ENCODE measurements around the gene KCNMA1.

KCNMA1 gene

GRCh38 chr10:77207828-77208185 lies 429.8 kb downstream of the KCNMA1 start:
- peak overlapping the region; percentile 55 for H3K27ac ChIP-seq (ENCODE audit: low read depth, low read length, severe bottlenecking)
- no peaks in the 10 kb centered on the region for H3K36me3 ChIP-seq (ENCODE audit: control insufficient read depth, insufficient read depth, low read length)
- H3K4me1 ChIP-seq (ENCODE audit: control insufficient read depth, insufficient read depth, low read length, poor library complexity, severe bottlenecking), result peaks cover under 1% of the 10 kb centered on the region
- 95 to 100% methylated on average over 1 to 2 of the region's 5 CpGs for WGBS, 2 experiments (ENCODE audit: insufficient coverage in 2 of 2)
- H3K4me3 ChIP-seq (ENCODE audit: extremely low read depth, insufficient read depth, low read length, poor library complexity, severe bottlenecking), result no peak overlapping the region
- peaks cover 15% of the 10 kb centered on the region for H3K9me3 ChIP-seq (ENCODE audit: control insufficient read depth, low read length)

GRCh38 chr10:77207182-77207827 lies 430.3 kb downstream of the KCNMA1 start:
- Histone ChIP-seq H3K9me3 (ENCODE audit: control insufficient read depth, low read length) (peaks cover 15% of the 10 kb centered on the region), H3K27ac (ENCODE audit: low read depth, low read length, severe bottlenecking) (peak overlapping the region; percentile 55), H3K36me3 (ENCODE audit: control insufficient read depth, insufficient read depth, low read length) (no peaks in the 10 kb centered on the region), H3K4me3 (ENCODE audit: extremely low read depth, insufficient read depth, low read length, poor library complexity, severe bottlenecking) (no peak overlapping the region), H3K4me1 (ENCODE audit: control insufficient read depth, insufficient read depth, low read length, poor library complexity, severe bottlenecking) (peaks cover 3% of the 10 kb centered on the region)
- WGBS, 2 experiments (ENCODE audit: insufficient coverage in 2 of 2), result 89 to 100% methylated on average over 1 of the region's 4 CpGs

GRCh38 chr10:77205135-77205534 lies 432.5 kb downstream of the KCNMA1 start:
- WGBS, 2 experiments (ENCODE audit: insufficient coverage in 2 of 2), result 93 to 100% methylated on average over 2 of the region's 2 CpGs
- Histone ChIP-seq H3K4me1 (ENCODE audit: control insufficient read depth, insufficient read depth, low read length, poor library complexity, severe bottlenecking) (peaks cover 12% of the 10 kb centered on the region), H3K4me3 (ENCODE audit: extremely low read depth, insufficient read depth, low read length, poor library complexity, severe bottlenecking) (no peak overlapping the region)

GRCh38 chr10:77204171-77204570 lies 433.4 kb downstream of the KCNMA1 start:
- WGBS, 2 experiments (ENCODE audit: insufficient coverage in 2 of 2), result 40% methylated on average over 1 of the region's 2 CpGs; no CpG with 5 or more reads in 1 of the 2 experiments
- Histone ChIP-seq H3K36me3 (ENCODE audit: control insufficient read depth, insufficient read depth, low read length) (no peaks in the 10 kb centered on the region), H3K9me3 (ENCODE audit: control insufficient read depth, low read length) (peaks cover 10% of the 10 kb centered on the region), H3K27ac (ENCODE audit: low read depth, low read length, severe bottlenecking) (no peak overlapping the region), H3K4me3 (ENCODE audit: extremely low read depth, insufficient read depth, low read length, poor library complexity, severe bottlenecking) (no peak overlapping the region), H3K4me1 (ENCODE audit: control insufficient read depth, insufficient read depth, low read length, poor library complexity, severe bottlenecking) (peaks cover 12% of the 10 kb centered on the region)

More at GRCh38 chr10:77205135-77205534, 432.5 kb downstream of the KCNMA1 start:
- Histone ChIP-seq H3K9me3 (ENCODE audit: control insufficient read depth, low read length) (peaks cover 10% of the 10 kb centered on the region), H3K36me3 (ENCODE audit: control insufficient read depth, insufficient read depth, low read length) (no peaks in the 10 kb centered on the region), H3K27ac (ENCODE audit: low read depth, low read length, severe bottlenecking) (no peak overlapping the region)

- no peak overlapping the region for H3K27ac ChIP-seq (ENCODE audit: low read depth, low read length, severe bottlenecking)
- H3K4me3 ChIP-seq (ENCODE audit: extremely low read depth, insufficient read depth, low read length, poor library complexity, severe bottlenecking), result no peak overlapping the region
- WGBS, 2 experiments (ENCODE audit: insufficient coverage in 2 of 2), result 100% methylated on average over 1 of the region's 2 CpGs; no CpG with 5 or more reads in 1 of the 2 experiments
- peaks cover 12% of the 10 kb centered on the region for H3K4me1 ChIP-seq (ENCODE audit: control insufficient read depth, insufficient read depth, low read length, poor library complexity, severe bottlenecking)
- peaks cover 10% of the 10 kb centered on the region for H3K9me3 ChIP-seq (ENCODE audit: control insufficient read depth, low read length)
- no peaks in the 10 kb centered on the region for H3K36me3 ChIP-seq (ENCODE audit: control insufficient read depth, insufficient read depth, low read length)
These were observed 434.8 kb downstream of the KCNMA1 start for GRCh38 chr10:77202857-77203256.

GRCh38 chr10:77201135-77202106 lies 436.2 kb downstream of the KCNMA1 start:
- Histone ChIP-seq H3K9me3 (ENCODE audit: control insufficient read depth, low read length) (peaks cover 10% of the 10 kb centered on the region), H3K36me3 (ENCODE audit: control insufficient read depth, insufficient read depth, low read length) (no peaks in the 10 kb centered on the region), H3K4me3 (ENCODE audit: extremely low read depth, insufficient read depth, low read length, poor library complexity, severe bottlenecking) (no peak overlapping the region), H3K4me1 (ENCODE audit: control insufficient read depth, insufficient read depth, low read length, poor library complexity, severe bottlenecking) (peaks cover 24% of the 10 kb centered on the region), H3K27ac (ENCODE audit: low read depth, low read length, severe bottlenecking) (no peak overlapping the region)
- WGBS, 2 experiments (ENCODE audit: insufficient coverage in 2 of 2), result 83 to 87% methylated on average over 3 to 6 of the region's 7 CpGs

- no peaks in the 10 kb centered on the region for H3K36me3 ChIP-seq (ENCODE audit: control insufficient read depth, insufficient read depth, low read length)
- no peaks in the 10 kb centered on the region for H3K9me3 ChIP-seq (ENCODE audit: control insufficient read depth, low read length)
- WGBS, 2 experiments (ENCODE audit: insufficient coverage in 2 of 2), result 89 to 91% methylated on average over 9 to 12 of the region's 12 CpGs
- peaks cover 48% of the 10 kb centered on the region for H3K4me1 ChIP-seq (ENCODE audit: control insufficient read depth, insufficient read depth, low read length, poor library complexity, severe bottlenecking)
- no peak overlapping the region for H3K4me3 ChIP-seq (ENCODE audit: extremely low read depth, insufficient read depth, low read length, poor library complexity, severe bottlenecking)
- H3K27ac ChIP-seq (ENCODE audit: low read depth, low read length, severe bottlenecking), result no peak overlapping the region
These were observed 440.1 kb downstream of the KCNMA1 start for GRCh38 chr10:77197544-77197943.

- Histone ChIP-seq H3K4me3 (ENCODE audit: extremely low read depth, insufficient read depth, low read length, poor library complexity, severe bottlenecking) (no peak overlapping the region), H3K27ac (ENCODE audit: low read depth, low read length, severe bottlenecking) (no peak overlapping the region), H3K9me3 (ENCODE audit: control insufficient read depth, low read length) (no peaks in the 10 kb centered on the region), H3K36me3 (ENCODE audit: control insufficient read depth, insufficient read depth, low read length) (no peaks in the 10 kb centered on the region), H3K4me1 (ENCODE audit: control insufficient read depth, insufficient read depth, low read length, poor library complexity, severe bottlenecking) (peaks cover 49% of the 10 kb centered on the region)
- 67 to 83% methylated on average over 1 of the region's 2 CpGs for WGBS, 2 experiments (ENCODE audit: insufficient coverage in 2 of 2)
These were observed 441.0 kb downstream of the KCNMA1 start for GRCh38 chr10:77196614-77197013.

- H3K4me1 ChIP-seq (ENCODE audit: control insufficient read depth, insufficient read depth, low read length, poor library complexity, severe bottlenecking), result peaks cover 44% of the 10 kb centered on the region
- 33% methylated on average over 1 of the region's 2 CpGs; no CpG with 5 or more reads in 1 of the 2 experiments for WGBS, 2 experiments (ENCODE audit: insufficient coverage in 2 of 2)
- H3K36me3 ChIP-seq (ENCODE audit: control insufficient read depth, insufficient read depth, low read length), result no peaks in the 10 kb centered on the region
- H3K27ac ChIP-seq (ENCODE audit: low read depth, low read length, severe bottlenecking), result peak overlapping the region; percentile 72
- H3K4me3 ChIP-seq (ENCODE audit: extremely low read depth, insufficient read depth, low read length, poor library complexity, severe bottlenecking), result no peak overlapping the region
- H3K9me3 ChIP-seq (ENCODE audit: control insufficient read depth, low read length), result no peaks in the 10 kb centered on the region
These were observed 442.5 kb downstream of the KCNMA1 start for GRCh38 chr10:77195101-77195500.

- no peak overlapping the region for H3K4me3 ChIP-seq (ENCODE audit: extremely low read depth, insufficient read depth, low read length, poor library complexity, severe bottlenecking)
- H3K4me1 ChIP-seq (ENCODE audit: control insufficient read depth, insufficient read depth, low read length, poor library complexity, severe bottlenecking), result peaks cover 63% of the 10 kb centered on the region
- H3K27ac ChIP-seq (ENCODE audit: low read depth, low read length, severe bottlenecking), result no peak overlapping the region
- 100% methylated on average over 1 of the region's 2 CpGs; no CpG with 5 or more reads in 1 of the 2 experiments for WGBS, 2 experiments (ENCODE audit: insufficient coverage in 2 of 2)
- H3K9me3 ChIP-seq (ENCODE audit: control insufficient read depth, low read length), result no peaks in the 10 kb centered on the region
- no peaks in the 10 kb centered on the region for H3K36me3 ChIP-seq (ENCODE audit: control insufficient read depth, insufficient read depth, low read length)
These were observed 444.6 kb downstream of the KCNMA1 start for GRCh38 chr10:77193001-77193400.

All from mesodermal cell (in vitro differentiated cells).